CD14-positive monocyte (primary cell): Measurements from ENCODE around the gene KSR2. TPM values are rescaled to one million over a fixed set of nuclear protein-coding genes. Genes with fewer than 3 reads are reported as not detected.

Experiments used
- DNase-seq, 3 donors: peaks; one replicate each; pipeline ENCODE4 v3.0.0-alpha.2; 2011 to 2022
- H2AFZ ChIP-seq: 2 replicates; pipeline ENCODE4 v1.6.0; 2012; ENCODE audit warnings: mild to moderate bottlenecking, low read depth, low read length, inconsistent platforms; ENCODE audit not compliant: insufficient read depth, poor library complexity, severe bottlenecking
- H3K27ac ChIP-seq, 2 donors: 1 replicate in 1 of 2; 2 replicates in 1 of 2; pipeline ENCODE4 v1.5.1; 2012 to 2013; ENCODE audit warnings: low read length in 2 of 2, control low read depth in 1 of 2, inconsistent platforms in 1 of 2, low read depth in 1 of 2, mild to moderate bottlenecking in 1 of 2
- H3K27me3 ChIP-seq, 2 donors: one replicate each; pipeline versions ENCODE4 v1.6.0 to v1.6.1; 2011 to 2013; ENCODE audit warnings: low read length in 2 of 2; ENCODE audit not compliant: control insufficient read depth in 2 of 2, insufficient read depth in 2 of 2
- H3K36me3 ChIP-seq, 2 donors: replicated peaks in 1 of 2; 1 replicate in 1 of 2; 2 replicates in 1 of 2; pipeline versions ENCODE4 v1.5.1 to v1.6.1; 2012 to 2013; ENCODE audit warnings: low read length in 2 of 2, control low read depth in 1 of 2, inconsistent platforms in 1 of 2, mild to moderate bottlenecking in 1 of 2; ENCODE audit not compliant: insufficient read depth in 2 of 2, control insufficient read depth in 1 of 2
- H3K4me1 ChIP-seq, 2 donors: 1 replicate in 1 of 2; 2 replicates in 1 of 2; pipeline versions ENCODE4 v1.5.1 to v1.6.1; 2012 to 2013; ENCODE audit warnings: low read length in 2 of 2, control low read depth in 1 of 2, inconsistent platforms in 1 of 2, mild to moderate bottlenecking in 1 of 2, moderate library complexity in 1 of 2; ENCODE audit not compliant: insufficient read depth in 2 of 2, control insufficient read depth in 1 of 2
- H3K4me2 ChIP-seq: replicated peaks from 2 replicates; pipeline ENCODE3; 2012; ENCODE audit warnings: low read length, moderate library complexity, mild to moderate bottlenecking; ENCODE audit not compliant: poor library complexity, severe bottlenecking; ENCODE audit errors: extremely low read depth
- H3K4me3 ChIP-seq, 3 experiments: fragments of 200-600 bp in 1 of 3; sonication (generic) in 1 of 3; replicated peaks in 1 of 3; 1 replicate in 2 of 3; 2 replicates in 1 of 3; pipeline ENCODE4 v1.5.1; 2011 to 2013; ENCODE audit warnings: low read length in 3 of 3, mild to moderate bottlenecking in 3 of 3, control low read depth in 2 of 3, low read depth in 2 of 3, inconsistent platforms in 1 of 3, moderate library complexity in 1 of 3
- H3K79me2 ChIP-seq: 2 replicates; pipeline ENCODE4 v1.6.0; 2012; ENCODE audit warnings: mild to moderate bottlenecking, control low read depth, inconsistent platforms, low read length, moderate library complexity; ENCODE audit not compliant: insufficient read depth
- H3K9ac ChIP-seq: 2 replicates; pipeline ENCODE4 v1.6.0; 2017; ENCODE audit warnings: low read length, mild to moderate bottlenecking; ENCODE audit not compliant: insufficient read depth, poor library complexity, severe bottlenecking
- H3K9me3 ChIP-seq, 2 donors: replicated peaks in 1 of 2; 1 replicate in 1 of 2; 2 replicates in 1 of 2; pipeline versions ENCODE4 v1.5.1 to v1.6.1; 2012 to 2013; ENCODE audit warnings: low read length in 2 of 2, control low read depth in 1 of 2; ENCODE audit not compliant: control insufficient read depth in 1 of 2, insufficient read depth in 1 of 2
- H4K20me1 ChIP-seq: 2 replicates; pipeline ENCODE4 v1.6.0; 2012; ENCODE audit warnings: mild to moderate bottlenecking, low read length, control low read depth, moderate library complexity; ENCODE audit not compliant: insufficient read depth
- H3K27ac Mint-ChIP-seq, 7 donors: one replicate each; pipeline ENCODE4 v1.8.0; 2020; ENCODE audit warnings: mild to moderate bottlenecking in 7 of 7, mixed read lengths in 7 of 7, moderate library complexity in 6 of 7, inconsistent platforms in 2 of 7
- H3K27me3 Mint-ChIP-seq, 3 donors: one replicate each; pipeline ENCODE4 v1.8.0; 2021 to 2022; ENCODE audit warnings: low read depth in 3 of 3, mild to moderate bottlenecking in 3 of 3, mixed read lengths in 3 of 3, moderate library complexity in 3 of 3, inconsistent platforms in 1 of 3
- H3K36me3 Mint-ChIP-seq, 2 donors: one replicate each; pipeline ENCODE4 v1.8.0; 2020; ENCODE audit warnings: mixed read lengths in 2 of 2, inconsistent platforms in 1 of 2, mild to moderate bottlenecking in 1 of 2
- H3K4me1 Mint-ChIP-seq: one replicate; pipeline ENCODE4 v1.8.0; 2020; ENCODE audit warnings: mild to moderate bottlenecking, mixed read lengths
- H3K4me3 Mint-ChIP-seq, 2 donors: one replicate each; pipeline ENCODE4 v1.8.0; 2020; ENCODE audit warnings: mild to moderate bottlenecking in 2 of 2, mixed read lengths in 2 of 2, moderate library complexity in 1 of 2
- H3K9me3 Mint-ChIP-seq, 7 donors: one replicate each; pipeline ENCODE4 v1.8.0; 2020 to 2022; ENCODE audit warnings: mixed read lengths in 7 of 7, mild to moderate bottlenecking in 6 of 7, moderate library complexity in 6 of 7, inconsistent platforms in 2 of 7
- WGBS: methylation state at CpG from one replicate; pipeline ENCODE4 v1.1.5; 2013; ENCODE audit warnings: missing lambda C conversion rate; ENCODE audit not compliant: insufficient coverage; 5-methylcytosine and 5-hydroxymethylcytosine counted together
- intact Hi-C, 2 donors: fragments of 100-400 bp; cut with micrococcal nuclease; formaldehyde crosslinking; loops; one replicate each; pipeline versions ENCODE4 v1.15.0 to v1.15.1; 2023
- polyA plus RNA-seq, 3 donors: library from polyadenylated mRNA; depleted of rRNA in 1 of 3; unstranded in 2 of 3; stranded (reverse) in 1 of 3; fragments of 300-500 nt in 2 of 3; fragments of >200 nt in 1 of 3; fragmentation: Illumina TruSeq in 2 of 3; gene quantifications; 1 replicate in 2 of 3; 2 replicates in 1 of 3; pipeline ENCODE4 v1.2.3, GENCODE V29; 2012 to 2021
- TF ChIP-seq, protein P1 (sequence below): fragments of 200-600 bp; IDR thresholded peaks from one replicate; pipeline ENCODE4 v1.8.0; 2022; ENCODE audit warnings: antibody characterized with exemption, mild to moderate bottlenecking

KSR2 gene
- polyA plus RNA-seq, 3 donors: not detected

DNA sequence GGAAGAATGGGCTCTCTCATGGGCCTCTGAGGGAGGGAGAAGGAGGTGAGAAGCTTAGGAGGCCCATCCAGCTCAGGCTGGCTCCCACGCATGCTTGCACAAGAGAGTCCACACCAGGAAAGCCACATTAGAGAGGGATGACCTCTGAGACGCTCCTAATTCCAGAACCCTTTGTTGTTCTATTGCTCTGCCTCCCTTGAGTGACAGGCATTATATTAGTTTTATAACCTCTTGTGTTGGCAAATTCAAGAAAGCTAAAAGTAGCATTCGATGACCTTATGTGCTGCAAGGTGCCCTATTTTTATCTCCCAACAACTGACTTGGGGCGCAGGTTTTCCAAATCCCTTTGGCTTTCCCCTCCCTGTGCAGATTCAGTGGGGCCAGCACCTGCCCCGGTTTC is 190.1 kb downstream of the KSR2 start:
- no peak overlapping the region for H3K27ac ChIP-seq
- H3K4me1 Mint-ChIP-seq: no peaks in the 10 kb centered on the region
- H3K9me3 ChIP-seq: no peaks in the 10 kb centered on the region
- no peak overlapping the region for H3K4me2 ChIP-seq
- H3K27me3 Mint-ChIP-seq: peaks cover 0 to 3% (median 0%) of the 10 kb centered on the region in 3 donors
- H3K4me3 Mint-ChIP-seq: no peak overlapping the region
- H3K79me2 ChIP-seq: no peaks in the 10 kb centered on the region
- DNase-seq: no peak
- no peaks in the 10 kb centered on the region for H3K4me1 ChIP-seq
- H4K20me1 ChIP-seq: no peaks in the 10 kb centered on the region
- 100% methylated on average over 2 of the region's 5 CpGs for WGBS
- H3K36me3 Mint-ChIP-seq: no peaks in the 10 kb centered on the region
- H3K9me3 Mint-ChIP-seq: peaks cover 0 to 7% (median 2%) of the 10 kb centered on the region in 7 donors
- H3K4me3 ChIP-seq: no peak overlapping the region
- H3K27me3 ChIP-seq: no peaks in the 10 kb centered on the region
- no peaks in the 10 kb centered on the region for H3K36me3 ChIP-seq
- H3K27ac Mint-ChIP-seq: no peak overlapping the region
- intact Hi-C loops: no loop called here
- TF ChIP-seq, protein P1, sequence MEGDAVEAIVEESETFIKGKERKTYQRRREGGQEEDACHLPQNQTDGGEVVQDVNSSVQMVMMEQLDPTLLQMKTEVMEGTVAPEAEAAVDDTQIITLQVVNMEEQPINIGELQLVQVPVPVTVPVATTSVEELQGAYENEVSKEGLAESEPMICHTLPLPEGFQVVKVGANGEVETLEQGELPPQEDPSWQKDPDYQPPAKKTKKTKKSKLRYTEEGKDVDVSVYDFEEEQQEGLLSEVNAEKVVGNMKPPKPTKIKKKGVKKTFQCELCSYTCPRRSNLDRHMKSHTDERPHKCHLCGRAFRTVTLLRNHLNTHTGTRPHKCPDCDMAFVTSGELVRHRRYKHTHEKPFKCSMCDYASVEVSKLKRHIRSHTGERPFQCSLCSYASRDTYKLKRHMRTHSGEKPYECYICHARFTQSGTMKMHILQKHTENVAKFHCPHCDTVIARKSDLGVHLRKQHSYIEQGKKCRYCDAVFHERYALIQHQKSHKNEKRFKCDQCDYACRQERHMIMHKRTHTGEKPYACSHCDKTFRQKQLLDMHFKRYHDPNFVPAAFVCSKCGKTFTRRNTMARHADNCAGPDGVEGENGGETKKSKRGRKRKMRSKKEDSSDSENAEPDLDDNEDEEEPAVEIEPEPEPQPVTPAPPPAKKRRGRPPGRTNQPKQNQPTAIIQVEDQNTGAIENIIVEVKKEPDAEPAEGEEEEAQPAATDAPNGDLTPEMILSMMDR: no peak
- H3K9ac ChIP-seq: no peak overlapping the region
- H2AFZ ChIP-seq: no peak overlapping the region

DNA sequence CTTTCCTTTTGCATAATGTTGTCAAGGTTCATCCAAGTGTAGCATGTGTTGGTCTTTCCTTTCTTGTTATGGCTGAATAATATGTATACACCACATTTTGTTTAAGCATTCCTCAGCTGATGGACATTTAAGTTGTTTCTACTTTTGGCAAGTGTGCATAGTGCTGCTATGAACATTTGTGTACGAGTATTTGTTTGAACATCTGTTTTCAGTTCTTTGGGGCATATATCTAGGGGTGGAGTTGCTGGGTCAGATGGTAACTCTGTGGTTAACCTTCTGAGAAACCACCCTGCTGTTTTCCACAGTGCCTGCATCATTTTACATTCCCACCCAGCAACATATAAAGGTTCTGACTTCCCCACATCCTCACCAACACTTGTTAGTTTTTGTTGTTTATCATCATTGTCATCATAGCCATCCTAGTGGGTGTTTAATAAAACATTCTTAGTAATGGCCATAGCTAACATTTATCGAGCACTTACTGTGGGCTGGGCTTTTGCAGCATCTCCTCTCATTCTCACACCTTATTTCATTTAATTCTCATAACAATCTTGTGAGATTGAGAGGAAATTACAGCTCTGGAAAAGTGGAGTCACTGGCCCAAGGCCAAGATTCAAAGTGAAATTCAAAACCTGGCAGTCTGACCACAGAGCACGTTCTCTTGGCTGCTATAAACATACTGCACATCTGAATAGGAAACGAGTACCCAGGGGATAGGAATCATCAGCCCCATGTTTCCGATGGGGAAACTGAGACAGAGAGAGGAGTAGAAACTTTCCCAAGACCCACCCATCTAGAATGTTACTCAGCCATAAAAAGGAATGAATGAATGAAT is 193.6 kb downstream of the KSR2 start:
- no peak overlapping the region for H3K27ac ChIP-seq
- H4K20me1 ChIP-seq: no peaks in the 10 kb centered on the region
- no peaks in the 10 kb centered on the region for H3K9me3 ChIP-seq
- intact Hi-C loops: no loop called here
- H3K27me3 ChIP-seq: no peaks in the 10 kb centered on the region
- TF ChIP-seq, protein P1: no peak
- H3K79me2 ChIP-seq: no peaks in the 10 kb centered on the region
- H3K4me1 ChIP-seq: no peaks in the 10 kb centered on the region
- Mint-ChIP-seq H3K4me1 (no peaks in the 10 kb centered on the region), H3K27me3 (no peaks in the 10 kb centered on the region), H3K4me3 (no peak overlapping the region), H3K27ac (no peak overlapping the region), H3K9me3 (no peaks in the 10 kb centered on the region), H3K36me3 (no peaks in the 10 kb centered on the region)
- H3K36me3 ChIP-seq: no peaks in the 10 kb centered on the region
- H3K4me3 ChIP-seq: no peak overlapping the region
- H3K9ac ChIP-seq: no peak overlapping the region
- DNase-seq: no peak
- H2AFZ ChIP-seq: no peak overlapping the region
- no peak overlapping the region for H3K4me2 ChIP-seq
- 86% methylated on average over 1 of the region's 5 CpGs for WGBS
